Cardiac muscle cell (in vitro differentiated cells and primary cell): ENCODE measurements around the gene SUSD2. TPM values are rescaled to one million over a fixed set of nuclear protein-coding genes. Genes with fewer than 3 reads are reported as not detected.

ENCODE experiments used
- DNase-seq, 2 donors: peaks; one replicate each; pipeline versions ENCODE4 v3.0.0 to v3.0.0-alpha.2; 2010 to 2017; ENCODE audit warnings: low read depth in 1 of 2, low spot score in 1 of 2
- H3K27ac ChIP-seq: fragments of 200-600 bp; sonication (generic); 2 replicates; pipeline ENCODE4 v1.5.1; 2016
- H3K27me3 ChIP-seq: fragments of 200-600 bp; sonication (generic); 2 replicates; pipeline ENCODE4 v1.6.0; 2016; ENCODE audit warnings: control low read depth
- H3K36me3 ChIP-seq: fragments of 200-600 bp; sonication (generic); 2 replicates; pipeline ENCODE4 v1.5.1; 2016; ENCODE audit warnings: control low read depth
- H3K4me1 ChIP-seq: fragments of 200-600 bp; sonication (generic); 2 replicates; pipeline ENCODE4 v1.8.1; 2017; ENCODE audit warnings: low read depth, mild to moderate bottlenecking, mixed run types
- H3K4me3 ChIP-seq: fragments of 200-600 bp; sonication (generic); 2 replicates; pipeline ENCODE4 v1.5.1; 2016; ENCODE audit warnings: mild to moderate bottlenecking
- H3K9me3 ChIP-seq: fragments of 200-600 bp; sonication (generic); 2 replicates; pipeline ENCODE4 v1.5.1; 2017; ENCODE audit warnings: low read depth, mild to moderate bottlenecking, control low read depth
- CTCF ChIP-seq: IDR thresholded peaks from 2 replicates; pipeline ENCODE4 v1.5.1; 2012; ENCODE audit warnings: low read depth, mild to moderate bottlenecking, low read length
- polyA plus RNA-seq: library from polyadenylated mRNA; unstranded; fragments of >200 nt; fragmentation: Nextera tagmentation; extraction: Ambion mirVana; gene quantifications from 2 replicates; pipeline ENCODE4 v1.2.1, GENCODE V29; 2016
- total RNA-seq: library from RNA; depleted of rRNA; stranded (reverse); fragments of >200 nt; gene quantifications from 2 replicates; pipeline ENCODE4 v1.2.3, GENCODE V29; 2016

The SUSD2 gene
- total and polyA plus RNA-seq, 2 experiments from 2014 or later = 1.8 to 2.6 TPM

- H3K27ac ChIP-seq = no peak overlapping the region
- H3K9me3 ChIP-seq = no peaks in the 10 kb centered on the region
- no peak for DNase-seq
- no peaks in the 10 kb centered on the region for H3K4me1 ChIP-seq
- no peak overlapping the region for H3K4me3 ChIP-seq
- H3K36me3 ChIP-seq = no peaks in the 10 kb centered on the region
- H3K27me3 ChIP-seq = no peaks in the 10 kb centered on the region
- no peak for TF ChIP-seq CTCF
Measured at GRCh38 chr22:24188705-24189248, 7.5 kb downstream of the SUSD2 start.

- no peaks in the 10 kb centered on the region for H3K4me1 ChIP-seq
- H3K36me3 ChIP-seq = no peaks in the 10 kb centered on the region
- no peaks in the 10 kb centered on the region for H3K27me3 ChIP-seq
- peak; percentile 94 for TF ChIP-seq CTCF
- peak; percentile 77 to 81 for DNase-seq
- H3K9me3 ChIP-seq = no peaks in the 10 kb centered on the region
- H3K27ac ChIP-seq = no peak overlapping the region
- no peak overlapping the region for H3K4me3 ChIP-seq
Measured at GRCh38 chr22:24189249-24190158, 8.2 kb downstream of the SUSD2 start.

GRCh38 chr22:24190159-24190540 lies 8.9 kb downstream of the SUSD2 start:
- H3K4me1 ChIP-seq = no peaks in the 10 kb centered on the region
- no peak overlapping the region for H3K4me3 ChIP-seq
- TF ChIP-seq CTCF = no peak
- H3K36me3 ChIP-seq = no peaks in the 10 kb centered on the region
- H3K27me3 ChIP-seq = no peaks in the 10 kb centered on the region
- H3K9me3 ChIP-seq = no peaks in the 10 kb centered on the region
- no peak for DNase-seq
- H3K27ac ChIP-seq = no peak overlapping the region

- no peaks in the 10 kb centered on the region for H3K4me1 ChIP-seq
- DNase-seq = no peak
- TF ChIP-seq CTCF = no peak
Measured at GRCh38 chr22:24190596-24191208, 9.4 kb downstream of the SUSD2 start.

GRCh38 chr22:24191381-24191841 lies 10.1 kb downstream of the SUSD2 start:
- no peaks in the 10 kb centered on the region for H3K27me3 ChIP-seq
- no peak for DNase-seq
- H3K4me1 ChIP-seq = no peaks in the 10 kb centered on the region
- no peaks in the 10 kb centered on the region for H3K9me3 ChIP-seq
- no peak overlapping the region for H3K27ac ChIP-seq
- no peaks in the 10 kb centered on the region for H3K36me3 ChIP-seq
- no peak overlapping the region for H3K4me3 ChIP-seq
- no peak for TF ChIP-seq CTCF

More at GRCh38 chr22:24190596-24191208, 9.4 kb downstream of the SUSD2 start:
- H3K4me3 ChIP-seq = no peak overlapping the region
- no peak overlapping the region for H3K27ac ChIP-seq
- H3K27me3 ChIP-seq = no peaks in the 10 kb centered on the region
- no peaks in the 10 kb centered on the region for H3K36me3 ChIP-seq
- no peaks in the 10 kb centered on the region for H3K9me3 ChIP-seq
